Superior temporal gyrus (tissue), 1 donor: Measurements from ENCODE around the gene ZMIZ1.

Source experiments
- DNase-seq: peaks from one replicate; pipeline ENCODE4 v3.0.0-alpha.2; 2016; ENCODE audit errors: extremely low spot score

The ZMIZ1 gene

DNA sequence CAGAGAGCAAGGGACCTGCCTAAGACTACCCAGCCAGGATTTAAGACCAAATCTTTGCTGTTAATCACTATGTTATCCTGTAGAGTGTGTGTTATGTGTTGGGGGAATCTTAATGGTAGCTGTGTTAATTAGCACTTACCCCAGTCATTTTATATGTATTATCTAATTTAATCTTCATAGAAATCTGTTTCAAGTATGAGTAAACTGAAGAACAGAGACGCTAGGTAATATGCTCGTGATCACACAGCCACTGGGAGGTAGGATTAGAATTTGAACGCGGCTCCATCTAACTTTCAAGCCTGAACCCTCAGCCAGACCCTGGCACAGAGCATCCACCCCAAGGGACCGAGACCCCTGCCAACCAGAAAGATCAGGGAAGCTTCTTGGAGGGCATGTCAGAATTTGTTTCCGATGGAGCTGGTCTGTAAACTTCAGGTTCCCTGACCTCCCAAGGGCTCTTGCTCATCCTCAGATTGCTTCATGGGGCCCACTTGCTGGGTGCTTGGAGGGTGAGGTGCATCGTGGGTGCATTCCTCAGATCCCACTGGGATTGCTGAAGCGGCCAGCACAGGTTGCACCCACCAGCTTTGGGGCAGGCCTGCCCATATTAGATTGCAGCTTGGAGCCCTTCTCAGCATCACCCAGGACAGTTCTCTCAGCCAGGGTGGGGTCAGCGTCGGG, 105.0 kb downstream of the ZMIZ1 start:
- DNase-seq, result no peak

DNA sequence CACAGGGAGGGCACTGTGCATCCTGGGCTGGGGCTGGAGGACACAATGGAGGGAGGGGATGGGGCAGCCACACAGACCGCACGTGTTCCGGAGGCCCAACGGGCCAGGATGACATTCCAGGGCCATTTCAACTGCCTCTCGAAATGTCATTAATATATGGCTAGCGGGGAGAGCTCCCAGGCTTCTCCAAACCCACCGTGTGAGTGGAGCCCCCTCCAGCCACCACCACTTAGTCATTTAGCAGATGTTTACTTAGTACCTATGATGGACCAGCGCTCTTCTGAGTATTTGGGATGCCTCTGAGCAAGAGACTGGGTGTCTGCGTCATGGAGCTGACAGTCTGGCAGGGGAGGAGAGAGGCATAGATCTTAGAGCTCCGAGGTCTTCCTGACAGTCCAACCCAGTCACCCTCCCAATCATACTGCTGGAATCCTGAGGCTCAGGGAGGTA, 107.3 kb downstream of the ZMIZ1 start:
- DNase-seq, result no peak

DNA sequence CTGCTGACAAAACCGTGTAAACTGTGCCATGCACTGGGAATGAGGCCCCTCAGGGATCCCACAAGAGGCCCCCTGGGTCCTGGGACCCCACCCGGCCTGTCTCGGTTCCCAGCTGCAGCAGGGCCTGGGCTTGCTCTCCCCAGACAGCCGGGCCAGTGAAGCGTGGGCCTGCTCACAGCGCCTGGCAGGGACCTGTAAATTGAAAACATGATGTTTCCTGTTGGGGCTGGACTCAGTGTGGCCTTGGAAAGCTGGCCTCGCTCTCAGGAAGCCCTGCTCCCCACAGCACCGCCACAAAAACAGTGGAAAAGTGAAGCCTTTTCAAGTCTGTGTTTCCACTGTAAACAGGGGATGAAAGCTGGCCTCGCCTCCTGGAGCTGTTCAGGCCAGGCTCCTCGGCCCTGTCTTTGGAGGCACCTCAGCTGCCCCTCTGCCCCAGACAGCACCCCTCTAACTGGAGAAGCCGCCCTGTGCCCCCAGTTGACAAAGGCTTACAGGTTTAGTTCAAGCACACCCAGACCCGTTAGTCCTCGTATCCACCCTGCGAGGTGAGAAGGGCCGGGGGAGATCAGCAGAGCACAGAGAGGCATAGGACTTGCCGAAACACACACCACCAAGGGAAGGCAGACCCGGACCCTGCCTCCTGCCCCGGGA, 108.3 kb downstream of the ZMIZ1 start:
- no peak for DNase-seq

DNA sequence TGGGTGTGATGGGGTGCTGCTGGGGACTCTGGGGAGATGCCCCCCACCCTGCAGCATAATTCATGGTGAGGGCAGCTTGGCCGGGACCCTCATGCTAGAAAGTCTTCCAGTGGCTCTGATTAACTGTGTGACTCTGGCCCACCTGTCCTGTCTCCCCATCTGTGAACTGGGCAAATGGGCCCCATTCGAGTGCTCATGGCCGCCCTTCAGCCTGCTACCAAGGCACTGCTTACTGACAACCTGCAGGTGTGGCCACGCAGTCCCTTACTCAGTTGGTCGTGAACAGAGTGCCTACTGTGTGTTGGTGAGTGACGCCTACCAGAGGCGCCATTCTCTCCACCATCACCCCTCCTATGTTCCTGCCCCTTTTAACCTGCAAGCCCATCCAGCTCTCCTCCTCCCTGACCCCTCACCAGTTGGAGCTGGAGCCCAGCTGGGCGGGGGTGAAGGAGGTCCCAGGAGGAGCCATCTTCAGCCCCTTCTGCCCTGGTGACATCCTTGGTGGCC, 109.4 kb downstream of the ZMIZ1 start:
- no peak for DNase-seq

DNA sequence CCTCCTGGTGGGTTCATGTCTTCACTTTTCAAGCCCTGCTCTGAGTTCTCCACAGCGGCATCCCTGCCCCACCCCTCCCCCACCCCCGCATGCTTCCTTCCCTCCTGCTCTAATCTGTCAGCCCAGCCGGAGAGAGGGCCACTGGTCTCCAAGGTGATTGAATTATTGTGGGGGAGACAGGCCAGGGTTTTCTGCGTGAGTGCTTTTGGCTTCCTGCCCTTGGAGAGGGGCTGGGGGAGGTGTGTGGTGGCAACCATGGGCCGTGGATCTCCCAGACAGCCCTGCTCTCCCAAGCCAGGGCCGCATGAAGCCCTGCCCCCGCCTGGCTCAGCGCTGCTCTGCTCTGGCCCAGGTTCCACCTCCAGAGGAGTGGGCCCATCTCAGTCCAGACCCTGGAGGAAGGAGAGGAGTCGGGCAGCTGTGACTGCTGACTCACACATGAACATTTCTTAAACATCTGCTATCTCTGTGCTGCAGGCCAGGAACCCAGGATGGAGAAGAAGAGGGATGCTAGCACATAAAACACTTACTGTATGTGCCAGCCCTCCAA, 109.9 kb downstream of the ZMIZ1 start:
- no peak for DNase-seq

DNA sequence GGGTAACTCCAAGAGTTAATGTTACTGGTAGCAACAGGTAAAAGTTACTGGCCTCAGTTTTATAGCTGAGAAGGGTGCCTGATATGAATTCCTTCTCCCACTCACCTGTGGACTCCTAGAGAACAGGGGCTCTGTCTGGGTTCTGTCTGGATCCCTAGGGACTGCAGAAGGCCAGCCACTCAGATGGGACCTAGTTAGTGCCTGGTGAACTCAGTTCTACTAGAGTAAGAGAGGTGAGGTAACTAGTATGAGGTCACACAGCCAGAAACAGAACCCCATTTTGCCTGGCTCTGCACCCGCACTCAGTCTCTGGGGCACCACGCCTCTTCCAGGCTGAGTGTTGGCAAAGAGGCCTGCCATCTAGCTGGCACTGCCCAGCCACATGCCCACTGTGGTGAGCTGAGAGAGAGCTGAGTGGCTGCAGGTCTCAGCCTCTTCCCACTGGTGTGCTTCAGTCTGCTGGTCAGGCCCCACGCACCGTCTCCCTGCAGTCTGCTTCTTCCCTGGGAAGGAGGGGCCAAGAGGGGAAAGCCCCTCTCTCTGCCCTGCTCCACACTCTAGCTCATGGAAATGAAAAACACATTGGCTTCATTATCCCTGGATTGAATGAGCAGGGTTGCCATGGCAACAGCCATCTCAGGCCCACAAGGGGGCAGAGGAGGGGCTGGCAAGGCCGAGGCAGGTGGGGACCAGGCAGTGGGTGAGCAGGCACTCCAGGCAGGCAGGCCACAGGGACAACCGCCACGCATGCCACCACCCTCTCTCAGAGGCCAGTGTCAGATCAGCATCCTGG, 110.6 kb downstream of the ZMIZ1 start:
- no peak for DNase-seq

DNA sequence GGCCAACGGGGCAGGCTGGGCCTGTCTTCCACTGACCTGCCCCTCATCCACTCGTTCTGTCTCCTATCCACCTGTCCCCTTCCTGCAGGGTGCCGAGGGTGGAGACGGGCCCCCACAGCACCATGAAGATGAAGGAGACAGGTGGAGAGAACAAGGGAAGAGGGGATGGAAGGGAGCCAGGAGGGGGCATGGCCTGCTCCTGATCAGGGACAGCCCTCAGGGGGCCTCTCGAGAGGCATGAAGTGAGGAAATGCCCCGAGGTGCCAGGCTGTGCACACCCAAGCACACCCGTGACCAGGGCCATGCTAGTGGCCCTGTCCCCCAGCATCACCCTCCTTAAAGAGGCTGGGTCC, 111.2 kb downstream of the ZMIZ1 start:
- no peak for DNase-seq

DNA sequence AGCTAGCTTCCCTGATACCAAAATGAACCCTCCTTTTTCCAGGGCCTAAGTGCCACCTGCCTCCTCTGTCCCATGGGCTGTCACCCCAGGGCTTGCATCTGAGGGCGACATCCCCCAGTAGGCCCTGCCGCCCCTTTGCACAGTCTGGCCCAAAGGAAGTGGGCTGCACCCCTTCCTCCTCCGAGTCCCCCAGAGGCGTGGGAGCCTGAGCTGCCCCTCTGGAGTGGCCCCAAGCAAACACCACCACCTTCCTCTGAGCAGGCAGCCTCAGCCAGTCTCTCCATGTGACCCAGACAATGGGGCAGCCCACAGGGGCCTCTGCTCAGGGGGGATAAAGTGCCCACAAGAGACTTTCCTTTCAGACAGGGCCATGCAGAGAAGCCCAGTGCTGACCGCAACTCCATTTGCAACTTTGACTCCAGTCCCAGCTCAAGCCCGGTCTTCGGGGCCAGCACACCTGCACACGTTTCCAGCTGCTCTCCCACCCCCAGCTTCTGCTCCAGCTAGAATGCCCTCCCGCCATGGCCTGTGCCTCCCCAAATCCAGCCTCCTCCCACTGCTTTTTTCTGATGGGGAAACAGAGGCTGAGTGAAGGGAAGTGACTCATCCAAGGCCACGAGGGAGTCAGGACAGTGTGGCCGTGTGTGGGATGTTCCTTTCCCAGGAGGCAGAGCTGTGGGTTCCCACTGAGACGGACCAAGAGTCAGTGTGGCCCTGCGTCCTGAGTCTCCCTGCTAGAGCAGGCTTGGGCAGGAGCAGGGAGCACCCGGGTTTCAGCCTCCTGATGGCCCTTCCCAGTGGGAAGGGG, 111.9 kb downstream of the ZMIZ1 start:
- DNase-seq, result no peak

DNA sequence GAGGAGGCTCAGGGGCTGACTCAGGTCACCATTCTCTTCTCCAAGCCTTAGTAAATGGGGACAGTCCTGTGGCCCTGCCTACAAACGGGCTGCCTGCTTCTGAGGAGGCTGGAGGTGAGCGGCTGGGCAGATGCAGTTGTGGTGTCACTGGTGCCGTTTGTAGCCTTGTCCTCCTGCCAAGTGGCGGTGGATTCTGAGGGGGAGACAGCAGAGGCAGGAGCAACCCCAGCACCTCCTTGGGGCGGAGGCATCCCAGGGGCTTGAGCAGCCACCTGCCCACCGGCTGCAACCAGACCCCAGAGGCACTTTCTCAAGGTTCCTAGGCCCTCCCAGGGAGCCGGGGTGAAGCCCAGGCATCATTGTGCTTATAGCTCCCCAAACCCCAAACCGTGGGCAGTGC, 112.5 kb downstream of the ZMIZ1 start:
- DNase-seq, result no peak

DNA sequence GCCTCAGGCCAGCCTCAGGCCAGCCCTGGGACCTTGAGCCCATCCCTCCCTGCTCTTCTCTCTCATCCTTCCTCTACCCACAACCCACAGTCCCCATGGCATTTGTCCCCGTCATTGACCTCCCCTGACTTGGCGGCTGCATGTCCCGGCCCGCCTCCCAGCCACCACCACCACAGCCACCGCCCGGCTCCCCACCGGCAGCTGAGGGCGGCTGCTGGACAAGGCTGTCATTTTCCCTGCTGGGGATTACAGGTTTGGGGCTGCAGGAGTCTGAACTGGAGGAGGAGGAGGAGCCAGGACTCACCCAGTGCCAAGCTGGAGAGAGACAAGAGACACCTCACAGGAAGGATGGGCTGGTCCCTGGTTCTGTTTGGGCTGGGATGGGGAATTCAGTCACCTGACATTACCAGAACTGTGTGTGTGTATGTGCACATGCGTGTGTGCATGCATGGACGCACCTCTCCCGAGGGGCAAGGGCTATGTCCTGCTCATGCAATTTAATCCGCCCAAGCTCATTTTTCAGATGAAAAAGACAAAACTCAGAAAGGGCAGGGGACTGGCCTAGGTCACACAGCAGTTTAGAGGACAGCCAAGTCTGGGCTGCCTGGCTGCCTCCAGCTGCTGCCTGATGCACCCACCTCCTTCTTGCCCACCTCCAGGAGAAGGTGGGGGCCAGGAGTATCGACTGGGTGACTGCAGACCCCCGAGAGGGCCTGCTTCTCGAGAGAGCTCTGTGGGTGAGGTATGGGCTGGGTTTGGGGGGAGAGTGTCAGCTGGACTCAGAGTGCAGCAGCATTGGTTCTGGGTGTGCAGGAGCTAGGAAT, 113.1 kb downstream of the ZMIZ1 start:
- DNase-seq, result no peak

DNA sequence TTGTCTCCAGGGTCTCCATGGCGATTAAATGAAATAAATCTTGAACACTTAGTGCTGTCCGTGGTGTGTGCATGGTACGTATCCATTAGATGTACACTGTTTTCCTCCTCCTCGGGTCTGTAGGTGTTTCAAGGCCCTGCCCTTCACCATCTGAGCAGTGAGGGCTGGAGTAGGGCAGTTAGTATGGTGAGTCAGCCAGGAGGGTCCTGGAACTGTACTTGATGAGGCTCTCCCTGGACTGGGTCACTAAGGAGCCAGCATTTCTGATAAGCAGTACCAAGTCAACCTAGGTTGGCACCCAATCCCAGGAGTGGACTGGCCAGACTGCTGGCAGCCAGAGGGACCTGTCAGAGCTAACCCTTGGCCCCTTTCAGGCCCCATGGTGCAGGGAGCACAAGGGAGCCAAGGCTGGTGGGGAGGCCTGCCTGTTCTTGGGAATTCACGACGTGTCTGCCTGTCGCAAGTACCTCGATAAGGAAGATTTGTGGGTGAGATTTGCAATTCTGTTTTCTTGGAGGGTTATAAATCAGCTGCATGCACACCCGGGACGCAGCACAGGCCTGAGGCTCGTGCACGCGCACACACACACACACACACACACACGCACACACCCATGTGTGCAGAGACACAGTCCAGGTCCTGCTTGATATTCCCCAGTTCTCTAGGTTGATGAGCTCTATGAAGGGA, 114.2 kb downstream of the ZMIZ1 start:
- DNase-seq, result no peak

DNA sequence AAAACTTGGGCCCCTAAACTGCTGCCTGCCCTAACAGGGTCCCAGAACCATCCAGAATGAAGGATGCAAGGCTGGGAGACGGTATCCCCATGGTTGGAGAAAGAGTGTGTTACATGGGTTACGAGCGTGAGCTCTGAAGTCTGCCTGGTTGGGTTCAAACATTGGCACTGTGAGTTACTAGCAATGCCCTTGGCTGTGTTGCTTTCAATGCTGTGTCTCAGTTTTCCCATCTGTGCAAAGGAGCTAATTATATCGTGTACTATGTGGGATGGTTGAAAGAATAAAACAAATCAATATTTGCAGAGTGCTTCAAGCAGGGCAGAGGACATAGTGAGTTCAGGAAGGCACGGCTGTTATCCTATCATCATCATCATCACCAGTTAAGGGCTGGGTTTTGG, 114.7 kb downstream of the ZMIZ1 start:
- DNase-seq, result no peak

DNA sequence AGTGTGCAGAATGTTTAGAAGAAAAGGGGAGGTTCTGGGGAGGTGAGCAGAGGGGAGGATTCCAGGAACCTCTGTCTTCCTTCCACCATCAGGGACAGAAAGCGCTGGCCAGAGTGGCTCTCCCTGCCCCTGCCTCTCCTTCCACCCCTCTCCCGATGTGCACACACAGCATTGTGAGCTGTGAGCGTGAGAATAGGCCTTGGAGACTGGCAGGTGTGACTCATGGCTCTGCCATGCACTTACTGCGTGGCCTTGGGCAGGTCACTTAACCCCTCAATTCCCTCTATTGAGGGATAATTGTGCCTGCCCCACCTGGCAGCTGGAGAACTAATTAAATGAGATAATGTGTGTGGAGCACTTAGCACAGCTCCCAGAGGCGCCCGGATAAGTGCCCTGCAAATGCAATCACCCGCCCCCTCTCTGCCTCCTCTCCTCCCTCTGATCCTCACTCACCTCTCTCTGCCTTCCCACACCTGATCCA, 115.4 kb downstream of the ZMIZ1 start:
- DNase-seq, result no peak

DNA sequence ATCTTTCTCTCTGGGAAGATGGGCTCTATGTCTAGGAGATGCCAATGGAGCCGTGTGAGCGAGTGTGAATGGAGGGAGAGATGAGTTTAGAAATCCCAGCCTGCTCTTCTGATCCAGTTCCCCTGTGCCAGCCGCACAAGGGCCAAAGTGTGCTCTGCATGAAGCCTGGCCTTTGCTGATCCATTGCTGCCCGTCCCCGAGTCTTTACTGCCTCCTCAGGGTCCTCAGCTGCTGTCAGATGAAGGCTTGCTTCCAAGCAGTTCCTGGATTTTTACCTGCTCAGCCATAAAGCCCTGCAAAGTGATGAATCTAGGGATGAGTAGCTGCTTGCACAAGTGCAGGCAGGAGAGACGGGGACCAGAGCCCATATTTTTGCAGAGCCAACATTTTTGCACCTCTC, 115.9 kb downstream of the ZMIZ1 start:
- DNase-seq, result no peak

DNA sequence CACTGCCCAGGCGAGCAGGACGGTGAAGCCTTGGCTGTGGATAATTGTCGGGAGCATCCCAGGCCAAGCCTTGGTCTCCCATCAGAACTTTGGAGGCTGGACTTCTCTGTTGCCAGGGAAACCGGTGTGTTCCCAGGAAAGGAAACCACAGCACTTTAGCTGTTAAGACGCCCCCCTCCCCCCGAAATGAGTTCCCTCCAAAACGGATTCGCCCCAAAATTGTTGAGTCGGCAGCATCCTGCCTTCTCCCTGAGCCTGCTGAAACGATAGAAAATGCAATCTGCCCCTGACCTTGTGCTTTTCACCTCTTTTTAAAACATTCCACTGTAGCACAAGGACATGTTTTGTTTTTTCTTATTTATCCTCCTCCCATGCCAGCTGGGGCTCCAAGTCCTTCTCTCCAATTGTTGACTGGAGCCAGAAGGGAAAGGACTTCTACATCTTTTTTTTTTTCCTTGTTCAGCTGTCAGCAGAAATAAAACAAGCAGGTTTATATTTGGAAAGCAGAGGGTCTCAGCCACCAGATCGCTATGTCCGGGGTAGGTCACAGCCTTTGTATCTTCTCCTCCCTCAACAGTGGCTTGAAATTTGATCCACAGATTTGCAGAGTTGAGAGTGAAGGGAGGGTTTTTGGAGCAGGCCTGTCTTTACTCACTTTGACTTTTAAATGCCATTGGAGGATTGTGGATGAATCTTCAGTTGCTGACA, 116.5 kb downstream of the ZMIZ1 start:
- no peak for DNase-seq

DNA sequence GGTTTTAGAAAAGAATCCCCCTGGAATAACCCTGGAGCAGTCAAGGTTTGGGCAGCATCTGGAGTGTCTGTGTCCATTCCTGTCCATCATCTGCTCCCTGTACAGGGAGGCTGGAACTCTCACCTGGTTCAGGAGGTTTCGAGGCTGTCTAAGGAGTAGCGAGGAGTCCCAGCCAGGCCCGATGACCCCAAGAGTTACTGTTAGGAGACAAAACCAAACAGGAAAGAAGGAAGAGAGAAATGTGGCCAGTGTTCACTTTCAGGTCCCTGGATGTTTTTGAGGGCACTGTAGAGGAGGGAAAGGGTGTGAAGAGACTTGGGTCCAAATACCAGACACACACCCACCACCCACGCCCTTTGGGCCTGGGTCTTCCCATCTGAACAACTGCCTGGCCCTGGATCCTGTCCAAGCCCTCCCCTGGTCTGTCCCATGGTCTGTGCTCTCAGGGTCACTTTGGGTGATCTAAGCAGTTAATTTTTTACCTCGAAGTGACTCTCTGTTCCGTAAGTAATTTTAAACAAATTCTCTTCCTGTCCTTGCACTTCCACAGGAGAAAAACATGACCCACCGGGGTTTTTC, 117.1 kb downstream of the ZMIZ1 start:
- no peak for DNase-seq

DNA sequence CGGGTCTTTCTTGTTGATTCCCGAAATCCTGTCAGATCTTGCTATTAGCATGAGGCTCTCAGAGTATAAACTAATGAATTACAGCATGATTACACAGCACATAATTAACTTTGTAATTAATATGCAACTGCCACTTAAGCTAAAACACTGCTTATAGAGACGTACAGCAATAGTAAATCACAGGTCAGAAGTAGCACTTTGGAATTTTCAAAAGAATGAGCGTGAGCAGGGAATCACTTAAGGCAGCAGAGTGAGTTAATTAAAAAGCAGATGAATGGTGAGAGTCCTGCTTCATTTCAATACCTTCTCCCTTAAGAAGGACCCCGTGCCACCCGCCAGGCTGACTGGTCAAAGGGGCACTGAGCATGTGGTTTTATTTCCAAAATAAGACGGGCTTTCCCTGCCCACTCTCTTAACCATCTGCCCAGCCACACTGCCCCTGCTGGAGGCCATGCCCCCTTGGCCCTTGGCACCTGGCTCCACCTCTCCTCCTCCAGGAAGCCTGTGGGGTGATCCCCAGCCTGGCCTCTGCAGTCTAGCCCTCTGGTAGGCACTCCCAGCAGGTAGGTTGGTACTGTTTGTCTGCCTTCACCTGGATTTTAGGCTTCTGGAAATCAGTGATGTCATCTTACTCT, 117.8 kb downstream of the ZMIZ1 start:
- no peak for DNase-seq

DNA sequence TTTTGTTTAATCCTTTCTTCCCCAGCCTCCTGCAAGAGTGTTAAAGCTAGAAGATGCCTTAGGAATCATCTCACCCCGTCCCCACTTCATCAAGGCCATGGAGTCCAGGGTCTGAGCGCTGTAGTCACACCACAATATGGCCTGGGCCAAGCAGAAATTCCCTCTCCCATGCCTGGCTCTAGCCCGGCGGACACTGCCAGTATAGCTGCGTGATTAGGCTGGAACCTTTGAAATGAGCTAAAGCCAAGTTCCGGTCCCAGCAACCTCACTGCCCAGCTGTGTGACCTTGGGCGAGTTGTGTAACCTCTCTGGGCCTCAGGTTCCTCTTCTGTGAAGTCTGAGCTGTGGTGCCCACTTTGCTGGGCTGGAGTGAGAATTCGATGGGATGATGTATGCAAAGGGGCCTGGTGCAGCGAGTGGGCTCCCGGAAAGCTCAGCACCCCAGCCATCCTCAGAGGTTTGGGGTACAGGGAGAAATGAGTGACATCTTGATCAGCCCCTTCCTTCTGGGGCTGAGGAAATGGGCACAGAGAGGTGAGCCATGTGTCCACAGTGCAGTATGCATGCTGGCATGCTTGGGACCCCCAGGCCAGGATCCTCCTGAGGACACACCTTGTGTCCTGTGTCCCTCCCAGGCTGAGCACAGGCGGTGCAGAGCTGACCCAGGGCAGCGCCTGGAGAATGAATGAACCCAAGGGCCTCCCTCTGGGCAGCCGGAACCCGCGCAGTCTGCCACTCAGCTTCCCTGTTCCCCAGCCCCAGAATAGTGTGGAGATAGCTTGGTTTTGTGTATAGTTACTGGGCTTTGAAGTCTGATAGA, 118.6 kb downstream of the ZMIZ1 start:
- no peak for DNase-seq
